HepG2 (cell line): Measurements from ENCODE around the gene ZNF174. TPM values are rescaled to one million over a fixed set of nuclear protein-coding genes. Genes with fewer than 3 reads are reported as not detected.

Experiments
- FOXK1 ChIP-seq: sonication (generic); formaldehyde crosslinking; IDR thresholded peaks from 2 replicates; pipeline ENCODE4 v1.4.0; 2020; ENCODE audit warnings: low read depth, missing genetic modification reagents, borderline replicate concordance
- FOXP1 ChIP-seq, 2 experiments: fragments of 450-650 bp in 1 of 2; IDR thresholded peaks; 2 replicates each; pipeline ENCODE4 v1.6.1; 2017 to 2018; ENCODE audit warnings: antibody characterized with exemption in 1 of 2
- KLF11 ChIP-seq: IDR thresholded peaks from 2 replicates; pipeline ENCODE4 v1.6.1; 2016; ENCODE audit warnings: missing compliant biosample characterization
- KLF16 ChIP-seq, 2 experiments: sonication (generic) in 1 of 2; formaldehyde crosslinking in 1 of 2; IDR thresholded peaks; 2 replicates each; pipeline versions ENCODE4 v1.6.1 to v1.8.0; 2016 to 2023; ENCODE audit warnings: missing genetic modification reagents in 2 of 2, missing compliant biosample characterization in 1 of 2
- MTA1 ChIP-seq: sonication (generic); formaldehyde crosslinking; IDR thresholded peaks from 2 replicates; pipeline ENCODE4 v1.4.0; 2020; ENCODE audit warnings: missing genetic modification reagents, mild to moderate bottlenecking, borderline replicate concordance
- MTF1 ChIP-seq: sonication (generic); formaldehyde crosslinking; IDR thresholded peaks from 2 replicates; pipeline ENCODE4 v1.5.0; 2020; ENCODE audit warnings: missing genetic modification reagents
- MTF2 ChIP-seq: sonication (generic); formaldehyde crosslinking; IDR thresholded peaks from 2 replicates; pipeline ENCODE4 v1.5.0; 2020; ENCODE audit warnings: missing genetic modification reagents, borderline replicate concordance
- NFATC3 ChIP-seq: sonication (generic); formaldehyde crosslinking; IDR thresholded peaks from 2 replicates; pipeline ENCODE4 v1.5.1; 2020; ENCODE audit warnings: mild to moderate bottlenecking, missing genetic modification reagents
- PCBP2 ChIP-seq: fragments of 200-400 bp; formaldehyde crosslinking; optimal IDR thresholded peaks from 2 replicates; pipeline ENCODE3; 2018; ENCODE audit warnings: low read length, low read depth; ENCODE audit not compliant: poor library complexity, severe bottlenecking
- SATB2 ChIP-seq: sonication (generic); formaldehyde crosslinking; IDR thresholded peaks from 2 replicates; pipeline ENCODE4 v1.5.0; 2020; ENCODE audit warnings: missing genetic modification reagents
- SPEN ChIP-seq: sonication (generic); formaldehyde crosslinking; IDR thresholded peaks from 2 replicates; pipeline ENCODE4 v1.5.1; 2020; ENCODE audit warnings: low read depth, mild to moderate bottlenecking, missing genetic modification reagents
- TCF7 ChIP-seq: sonication (generic); IDR thresholded peaks from 2 replicates; pipeline ENCODE4 v1.6.1; 2016; ENCODE audit warnings: antibody characterized with exemption, low read depth
- TSC22D2 ChIP-seq: sonication (generic); formaldehyde crosslinking; IDR thresholded peaks from 2 replicates; pipeline ENCODE4 v1.5.1; 2020; ENCODE audit warnings: missing genetic modification reagents, mild to moderate bottlenecking, borderline replicate concordance
- ZFP36L2 ChIP-seq: sonication (generic); formaldehyde crosslinking; IDR thresholded peaks from 2 replicates; pipeline ENCODE4 v1.4.0; 2020; ENCODE audit warnings: missing genetic modification reagents
- ZNF121 ChIP-seq: sonication (generic); formaldehyde crosslinking; IDR thresholded peaks from 2 replicates; pipeline ENCODE4 v1.5.0; 2020; ENCODE audit warnings: mild to moderate bottlenecking, missing genetic modification reagents
- ZNF333 ChIP-seq: sonication (generic); formaldehyde crosslinking; IDR thresholded peaks from 2 replicates; pipeline ENCODE4 v1.4.0; 2020; ENCODE audit warnings: mild to moderate bottlenecking, missing genetic modification reagents, borderline replicate concordance
- ZNF589 ChIP-seq: sonication (generic); formaldehyde crosslinking; conservative IDR thresholded peaks from 2 replicates; pipeline ENCODE4 v1.8.0; 2022; ENCODE audit warnings: mild to moderate bottlenecking, moderate library complexity, missing genetic modification reagents
- ZNF644 ChIP-seq: IDR thresholded peaks from 2 replicates; pipeline ENCODE4 v1.6.1; 2016; ENCODE audit warnings: low read depth
- ZNF780A ChIP-seq: sonication (generic); formaldehyde crosslinking; IDR thresholded peaks from 2 replicates; pipeline ENCODE4 v1.8.0; 2022; ENCODE audit warnings: mild to moderate bottlenecking, missing genetic modification reagents, moderate library complexity
- ZSCAN22 ChIP-seq: sonication (generic); formaldehyde crosslinking; IDR thresholded peaks from 2 replicates; pipeline ENCODE4 v1.4.0; 2020; ENCODE audit warnings: mild to moderate bottlenecking, missing genetic modification reagents
- polyA plus RNA-seq, 8 experiments: library from polyadenylated mRNA; depleted of rRNA in 3 of 8; stranded (reverse) in 7 of 8; unstranded in 1 of 8; fragments of >200 nt; fragmentation: Illumina TruSeq in 4 of 8; extraction: Trizol in 4 of 8; gene quantifications; 2 replicates each; pipeline versions ENCODE4 v1.2.1 to v1.2.3, GENCODE V29; 2011 to 2016; ENCODE audit warnings: low read depth in 4 of 8, missing spikeins in 1 of 8, mixed read lengths in 1 of 8; ENCODE audit not compliant: insufficient read depth in 1 of 8
- total RNA-seq, 5 experiments: library from RNA; depleted of rRNA; stranded (reverse); fragments of >200 nt; fragmentation: Illumina TruSeq; extraction: Trizol; gene quantifications; 2 replicates each; pipeline ENCODE4 v1.2.3, GENCODE V29; 2016; ENCODE audit warnings: low read depth in 1 of 5
- TF ChIP-seq, protein P1 (sequence below): sonication (generic); formaldehyde crosslinking; IDR thresholded peaks from 2 replicates; pipeline ENCODE4 v1.8.1; 2023; ENCODE audit warnings: mild to moderate bottlenecking, missing genetic modification reagents, borderline replicate concordance
- TF ChIP-seq, protein P2 (sequence below): sonication (generic); formaldehyde crosslinking; IDR thresholded peaks from 2 replicates; pipeline ENCODE4 v1.4.0; 2020; ENCODE audit warnings: mild to moderate bottlenecking, low read depth, missing genetic modification reagents
- TF ChIP-seq, protein P3 (sequence below): sonication (generic); formaldehyde crosslinking; IDR thresholded peaks from 2 replicates; pipeline ENCODE4 v1.5.1; 2020; ENCODE audit warnings: mild to moderate bottlenecking, missing genetic modification reagents
- TF ChIP-seq, protein P4 (sequence below): sonication (generic); IDR thresholded peaks from 2 replicates; pipeline ENCODE4 v1.6.1; 2016; ENCODE audit warnings: low read depth, borderline replicate concordance

Gene ZNF174
- total and polyA plus RNA-seq, 2 of the 13 experiments (the other 11 are each of a cell fraction or from before 2014, with no cell fraction given), result 8.3 to 10.6 TPM

DNA sequence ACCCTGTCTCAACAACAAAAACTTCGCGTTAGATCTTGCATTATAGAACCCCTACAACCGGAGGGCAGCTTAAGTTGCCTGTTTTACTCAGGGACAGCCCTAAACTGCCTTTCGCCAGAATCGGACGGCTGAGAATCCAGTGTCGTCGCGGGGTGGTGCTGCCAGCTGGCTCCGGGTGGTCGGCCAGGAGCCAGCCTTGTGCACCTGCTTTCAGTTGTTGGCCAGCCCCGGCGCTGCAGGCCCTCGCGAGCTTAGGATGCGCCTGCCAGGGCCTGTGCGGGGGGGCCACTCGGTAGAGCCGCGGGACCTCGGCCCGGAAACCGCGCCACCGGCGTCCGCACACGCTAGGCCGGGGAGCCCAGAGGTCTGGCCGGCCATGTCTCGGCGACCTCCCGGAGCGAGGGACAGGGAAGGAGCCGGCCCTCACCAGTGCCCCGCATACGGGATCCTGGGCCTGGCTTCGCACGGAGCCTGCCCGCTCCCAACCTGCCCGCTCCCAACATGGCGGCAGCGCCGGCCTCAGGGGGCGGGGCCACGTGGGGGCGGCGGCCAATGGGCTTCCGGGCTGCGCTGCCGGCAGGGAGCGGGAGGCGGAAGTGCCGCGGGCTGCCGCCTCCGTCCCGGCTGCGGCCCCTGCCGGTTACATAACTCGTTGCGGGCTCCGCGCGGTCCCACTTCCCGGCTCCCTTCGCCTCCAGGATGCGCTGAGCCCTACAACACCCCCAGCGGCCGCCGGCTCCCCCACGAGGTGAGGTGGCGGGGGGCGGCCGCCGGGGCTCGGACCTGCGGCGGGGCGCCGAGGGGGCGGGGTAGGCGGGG is 56.6 kb downstream of the ZNF174 start (continued):
- TF ChIP-seq FOXK1, result peak; percentile 74; the same call in 1 of the 2 replicates
- TF ChIP-seq SPEN (CRISPR knock-in tag), result peak; percentile 66
- TF ChIP-seq ZFP36L2, result peak; percentile 47; the same call in 1 of the 2 replicates
- TF ChIP-seq, protein P1, sequence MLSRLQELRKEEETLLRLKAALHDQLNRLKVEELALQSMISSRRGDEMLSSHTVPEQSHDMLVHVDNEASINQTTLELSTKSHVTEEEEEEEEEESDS (CRISPR knock-in tag), result 0 out of 2 replicates have a peak, but pooled peaks have one; percentile 35
- no peak for TF ChIP-seq TCF7
- TF ChIP-seq, protein P2, sequence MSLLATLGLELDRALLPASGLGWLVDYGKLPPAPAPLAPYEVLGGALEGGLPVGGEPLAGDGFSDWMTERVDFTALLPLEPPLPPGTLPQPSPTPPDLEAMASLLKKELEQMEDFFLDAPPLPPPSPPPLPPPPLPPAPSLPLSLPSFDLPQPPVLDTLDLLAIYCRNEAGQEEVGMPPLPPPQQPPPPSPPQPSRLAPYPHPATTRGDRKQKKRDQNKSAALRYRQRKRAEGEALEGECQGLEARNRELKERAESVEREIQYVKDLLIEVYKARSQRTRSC (CRISPR knock-in tag), result 0 out of 2 replicates have a peak, but pooled peaks have one; percentile 48
- 0 out of 2 replicates have a peak, but pooled peaks have one; percentile 52 for TF ChIP-seq SATB2 (CRISPR knock-in tag)
- TF ChIP-seq KLF16 (CRISPR knock-in tag; IDR thresholded peaks at IDR 0.05), result peak in 1 of 2 experiments; percentile 83; a peak in 2 of 4 replicates
- no peak for TF ChIP-seq ZNF644 (CRISPR knock-in tag)
- TF ChIP-seq KLF11 (CRISPR knock-in tag), result 0 out of 2 replicates have a peak, but pooled peaks have one; percentile 27
- peak; percentile 68; the same call in 1 of the 2 replicates for TF ChIP-seq MTA1 (CRISPR knock-in tag)
- peak; percentile 58; the same call in 1 of the 2 replicates for TF ChIP-seq ZSCAN22 (CRISPR knock-in tag)
- peak; percentile 64; the same call in 1 of the 2 replicates for TF ChIP-seq ZNF333 (CRISPR knock-in tag)
- TF ChIP-seq NFATC3 (CRISPR knock-in tag), result no peak
- no peak for TF ChIP-seq PCBP2
- TF ChIP-seq, protein P3, sequence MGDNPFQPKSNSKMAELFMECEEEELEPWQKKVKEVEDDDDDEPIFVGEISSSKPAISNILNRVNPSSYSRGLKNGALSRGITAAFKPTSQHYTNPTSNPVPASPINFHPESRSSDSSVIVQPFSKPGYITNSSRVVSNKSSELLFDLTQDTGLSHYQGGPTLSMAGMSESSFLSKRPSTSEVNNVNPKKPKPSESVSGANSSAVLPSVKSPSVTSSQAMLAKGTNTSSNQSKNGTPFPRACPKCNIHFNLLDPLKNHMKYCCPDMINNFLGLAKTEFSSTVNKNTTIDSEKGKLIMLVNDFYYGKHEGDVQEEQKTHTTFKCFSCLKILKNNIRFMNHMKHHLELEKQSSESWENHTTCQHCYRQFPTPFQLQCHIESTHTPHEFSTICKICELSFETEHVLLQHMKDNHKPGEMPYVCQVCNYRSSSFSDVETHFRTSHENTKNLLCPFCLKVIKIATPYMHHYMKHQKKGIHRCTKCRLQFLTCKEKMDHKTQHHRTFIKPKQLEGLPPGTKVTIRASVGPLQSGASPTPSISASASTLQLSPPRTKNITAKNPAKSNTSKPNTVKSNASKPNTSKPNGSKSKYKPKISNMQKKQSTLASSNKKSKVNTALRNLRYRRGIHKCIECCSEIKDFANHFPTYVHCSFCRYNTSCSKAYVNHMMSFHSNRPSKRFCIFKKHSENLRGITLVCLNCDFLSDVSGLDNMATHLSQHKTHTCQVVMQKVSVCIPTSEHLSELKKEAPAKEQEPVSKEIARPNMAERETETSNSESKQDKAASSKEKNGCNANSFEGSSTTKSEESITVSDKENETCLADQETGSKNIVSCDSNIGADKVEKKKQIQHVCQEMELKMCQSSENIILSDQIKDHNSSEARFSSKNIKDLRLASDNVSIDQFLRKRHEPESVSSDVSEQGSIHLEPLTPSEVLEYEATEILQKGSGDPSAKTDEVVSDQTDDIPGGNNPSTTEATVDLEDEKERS (CRISPR knock-in tag), result no peak
- no peak for TF ChIP-seq ZNF780A (CRISPR knock-in tag)
- no peak for TF ChIP-seq MTF2 (CRISPR knock-in tag)
- TF ChIP-seq ZNF121, result peak; percentile 54
- TF ChIP-seq FOXP1 (IDR thresholded peaks at IDR 0.05), result no peak
- TF ChIP-seq FOXP1 (CRISPR knock-in tag; IDR thresholded peaks at IDR 0.05), result peak; percentile 9; the same call in 1 of the 2 replicates
- TF ChIP-seq, protein P4, sequence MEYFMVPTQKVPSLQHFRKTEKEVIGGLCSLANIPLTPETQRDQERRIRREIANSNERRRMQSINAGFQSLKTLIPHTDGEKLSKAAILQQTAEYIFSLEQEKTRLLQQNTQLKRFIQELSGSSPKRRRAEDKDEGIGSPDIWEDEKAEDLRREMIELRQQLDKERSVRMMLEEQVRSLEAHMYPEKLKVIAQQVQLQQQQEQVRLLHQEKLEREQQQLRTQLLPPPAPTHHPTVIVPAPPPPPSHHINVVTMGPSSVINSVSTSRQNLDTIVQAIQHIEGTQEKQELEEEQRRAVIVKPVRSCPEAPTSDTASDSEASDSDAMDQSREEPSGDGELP, result peak; percentile 42; the same call in 1 of the 2 replicates
- peak; percentile 74; the same call in 1 of the 2 replicates for TF ChIP-seq TSC22D2 (CRISPR knock-in tag)
- TF ChIP-seq ZNF589, result no peak
- 0 out of 2 replicates have a peak, but pooled peaks have one; percentile 54 for TF ChIP-seq MTF1 (CRISPR knock-in tag)
